ENCODE measurements around the gene PCDHA10.

The PCDHA10 gene

DNA sequence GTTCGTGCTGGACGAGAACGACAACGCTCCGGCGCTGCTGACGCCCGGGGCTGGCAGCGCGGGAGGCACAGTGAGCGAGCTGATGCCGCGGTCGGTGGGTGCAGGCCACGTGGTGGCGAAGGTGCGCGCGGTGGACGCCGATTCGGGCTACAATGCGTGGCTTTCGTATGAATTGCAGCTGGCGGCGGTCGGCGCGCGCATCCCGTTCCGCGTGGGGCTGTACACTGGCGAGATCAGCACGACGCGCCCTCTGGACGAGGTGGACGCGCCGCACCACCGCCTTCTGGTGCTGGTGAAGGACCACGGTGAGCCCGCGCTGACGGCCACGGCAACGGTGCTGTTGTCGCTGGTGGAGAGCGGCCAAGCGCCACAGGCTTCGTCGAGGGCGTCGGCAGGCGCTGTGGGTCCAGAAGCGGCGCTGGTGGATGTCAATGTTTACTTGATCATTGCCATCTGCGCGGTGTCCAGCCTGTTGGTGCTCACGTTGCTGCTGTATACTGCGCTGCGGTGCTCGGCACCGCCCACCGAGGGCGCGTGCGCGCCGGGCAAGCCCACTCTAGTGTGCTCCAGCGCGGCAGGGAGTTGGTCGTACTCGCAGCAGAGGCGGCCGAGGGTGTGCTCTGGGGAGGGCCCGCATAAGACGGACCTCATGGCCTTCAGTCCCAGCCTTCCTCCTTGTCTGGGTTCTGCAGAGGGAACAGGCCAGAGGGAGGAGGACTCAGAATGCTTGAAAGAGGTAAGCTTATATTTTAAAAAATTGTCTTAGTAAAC, 28.4 kb downstream of the PCDHA10 start:
- no peak overlapping the region for H3K4me3 ChIP-seq (ENCODE audit: low read depth, low read length)

DNA sequence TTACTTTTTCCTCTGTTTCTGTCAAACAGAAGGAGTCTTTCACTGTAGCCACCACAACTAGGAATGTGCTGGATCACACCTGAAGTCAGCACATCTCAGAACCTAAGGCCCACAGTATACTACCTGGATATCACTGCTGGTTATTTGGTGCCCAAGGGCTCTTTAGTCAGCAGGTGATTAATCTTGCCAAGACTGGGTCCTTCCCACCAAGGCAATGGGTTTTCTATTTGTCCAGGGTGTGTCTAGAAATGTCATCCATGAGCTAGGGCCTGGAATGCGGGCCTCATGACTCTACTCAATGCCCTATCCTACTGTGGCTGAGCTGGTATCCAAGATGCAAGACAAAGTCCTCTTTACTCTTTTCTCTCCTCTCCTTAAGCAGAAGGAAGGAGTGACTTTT, 60.6 kb downstream of the PCDHA10 start:
- H3K4me3 ChIP-seq (ENCODE audit: low read depth, low read length) = no peak overlapping the region

Measured in iPS-11a (cell line).